Embryonic facial prominence (tissue), 1 donor: ENCODE data around the gene CAMK4.

Source experiments
- DNase-seq: peaks from one replicate; pipeline ENCODE4 v3.0.0-alpha.2; 2016; ENCODE audit errors: extremely low spot score

Gene CAMK4

GRCh38 chr5:111486055-111486454 is 261.9 kb downstream of the CAMK4 start:
- no peak for DNase-seq

DNA sequence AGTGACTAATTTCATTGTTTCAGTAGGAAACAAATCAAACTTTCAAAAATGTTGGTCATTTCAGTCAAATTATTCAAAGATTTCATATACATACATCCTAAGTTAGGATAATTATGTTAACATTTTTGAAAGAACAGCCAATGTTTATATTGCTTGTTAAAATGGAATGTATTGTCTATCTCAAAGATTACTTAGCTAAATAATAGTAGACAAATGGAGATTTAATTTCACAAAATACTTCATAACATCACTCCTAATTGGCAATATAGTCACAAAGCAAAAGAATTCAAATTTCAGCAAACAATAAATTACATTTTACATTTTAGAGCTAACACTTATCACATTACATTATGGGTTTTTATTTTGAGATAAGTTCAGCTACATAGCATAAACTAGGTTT is 262.7 kb downstream of the CAMK4 start:
- DNase-seq = no peak

GRCh38 chr5:111488353-111488752 is 264.2 kb downstream of the CAMK4 start:
- no peak for DNase-seq

- no peak for DNase-seq
Measured at GRCh38 chr5:111493031-111493430, 268.8 kb downstream of the CAMK4 start.

DNA sequence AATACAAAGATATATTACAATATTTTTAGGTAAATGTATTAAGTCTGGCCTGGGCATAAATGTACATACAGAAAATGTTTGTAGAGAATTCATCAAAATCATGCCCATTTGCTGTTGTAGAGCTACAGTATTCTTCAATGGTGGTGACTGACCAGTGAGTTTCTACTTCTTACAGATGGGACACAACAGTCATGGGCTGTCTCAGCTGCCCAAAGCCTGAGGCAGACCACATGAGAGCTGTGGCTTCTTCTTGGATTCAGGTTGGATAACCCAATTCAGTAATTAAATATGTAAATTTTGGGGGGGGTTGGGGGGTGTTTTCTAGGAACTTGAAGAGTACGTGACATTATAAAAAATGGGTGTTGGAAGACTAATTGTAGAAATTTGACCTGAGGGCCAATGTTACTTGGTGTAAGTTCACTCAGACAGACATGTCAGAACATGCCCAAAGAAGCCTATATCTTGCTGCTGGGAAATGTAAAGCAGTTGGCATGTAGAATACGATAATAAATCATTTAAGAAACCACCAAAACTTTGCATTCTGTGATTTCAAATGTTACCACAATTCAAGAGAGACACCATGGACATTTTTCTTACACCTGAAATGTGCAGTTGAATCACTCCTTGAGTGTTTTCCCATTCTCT is 270.3 kb downstream of the CAMK4 start:
- no peak for DNase-seq

GRCh38 chr5:111495159-111495558 is 271.0 kb downstream of the CAMK4 start:
- no peak for DNase-seq

GRCh38 chr5:111498346-111498745 is 274.2 kb downstream of the CAMK4 start:
- no peak for DNase-seq

GRCh38 chr5:111502956-111503355 is 278.8 kb downstream of the CAMK4 start:
- no peak for DNase-seq

DNA sequence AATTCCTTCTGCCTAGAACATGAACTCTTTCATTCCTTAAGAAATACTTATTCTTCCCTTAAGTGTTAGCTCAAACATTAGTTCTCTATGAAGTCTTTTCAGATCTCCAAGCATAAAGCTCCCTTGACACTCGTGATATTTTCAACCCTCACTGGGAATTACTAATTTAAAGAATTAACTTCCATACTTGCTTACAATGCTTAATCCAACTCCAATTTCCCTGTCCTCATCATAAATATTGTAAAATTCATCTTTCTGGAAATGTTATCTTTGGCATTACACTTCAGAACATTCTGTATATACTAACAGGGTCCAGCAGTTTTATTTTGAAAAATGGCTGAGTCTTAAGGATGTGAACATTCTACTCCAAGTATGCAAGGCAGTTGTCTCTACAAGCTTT is 280.9 kb downstream of the CAMK4 start:
- no peak for DNase-seq

GRCh38 chr5:111507276-111507675 is 283.1 kb downstream of the CAMK4 start:
- DNase-seq = no peak

DNA sequence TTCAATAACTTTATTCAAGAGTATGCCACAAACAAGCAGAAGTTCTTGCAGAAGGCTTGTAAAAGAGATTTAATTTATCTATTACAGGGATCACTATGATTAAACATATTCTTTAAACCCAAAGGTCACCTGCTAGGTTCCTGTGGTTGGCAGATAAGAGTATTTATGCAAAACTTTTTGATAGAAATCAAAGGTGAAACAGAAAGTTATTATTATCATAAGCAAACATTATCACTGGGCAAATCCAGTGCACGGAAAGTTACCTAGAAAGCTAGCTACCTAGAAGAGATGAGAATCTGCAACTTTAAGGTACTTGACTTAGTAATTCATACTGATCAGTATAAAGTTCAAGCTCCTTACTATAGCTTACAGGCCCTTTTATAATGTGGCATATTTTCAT is 284.9 kb downstream of the CAMK4 start:
- DNase-seq = no peak

GRCh38 chr5:111511174-111511830 is 287.1 kb downstream of the CAMK4 start:
- no peak for DNase-seq

- DNase-seq = no peak
Measured at GRCh38 chr5:111511831-111512374, 287.7 kb downstream of the CAMK4 start.

- peak; percentile 84 for DNase-seq
Measured at GRCh38 chr5:111512375-111513130, 288.4 kb downstream of the CAMK4 start, which contains the start of gene STARD4. STARD4 (minus strand) TSS chr5:111512535; CDS start chr5:111507433, 5,102 bp downstream.

- no peak for DNase-seq
Measured at GRCh38 chr5:111513131-111513520, 288.9 kb downstream of the CAMK4 start.

GRCh38 chr5:111514087-111514486 is 289.9 kb downstream of the CAMK4 start:
- DNase-seq = no peak

DNA sequence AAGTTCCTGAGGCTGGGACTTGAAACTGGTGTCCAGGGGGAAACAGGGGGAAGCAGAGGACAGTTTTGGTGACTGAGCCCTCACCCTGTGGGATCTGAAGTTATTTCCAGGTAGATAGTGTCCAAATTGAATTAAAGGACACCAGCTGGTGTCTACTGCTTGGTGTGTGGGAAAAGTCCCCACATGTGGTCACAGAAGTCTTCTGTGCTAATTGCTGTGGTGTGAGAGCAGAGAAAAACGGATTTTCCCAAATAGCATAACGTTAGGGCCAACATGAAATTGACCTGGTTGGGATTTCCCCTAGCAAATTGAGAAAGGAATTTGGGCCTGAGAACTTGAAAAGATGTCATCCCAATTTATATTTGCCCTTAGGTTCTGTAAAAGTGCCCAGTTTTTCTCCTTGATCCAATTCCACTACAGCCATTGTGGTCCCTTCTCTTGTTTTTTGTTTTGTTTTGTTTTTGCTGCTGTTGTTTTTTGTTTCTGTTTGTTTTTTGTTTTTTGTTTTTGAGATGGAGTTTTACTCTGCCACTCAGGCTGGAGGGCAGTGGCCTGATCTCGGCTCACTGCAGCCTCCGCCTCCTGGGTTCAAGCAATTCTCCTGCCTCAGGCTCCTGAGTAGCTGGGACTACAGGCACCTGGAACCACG is 293.8 kb downstream of the CAMK4 start:
- DNase-seq = no peak

DNA sequence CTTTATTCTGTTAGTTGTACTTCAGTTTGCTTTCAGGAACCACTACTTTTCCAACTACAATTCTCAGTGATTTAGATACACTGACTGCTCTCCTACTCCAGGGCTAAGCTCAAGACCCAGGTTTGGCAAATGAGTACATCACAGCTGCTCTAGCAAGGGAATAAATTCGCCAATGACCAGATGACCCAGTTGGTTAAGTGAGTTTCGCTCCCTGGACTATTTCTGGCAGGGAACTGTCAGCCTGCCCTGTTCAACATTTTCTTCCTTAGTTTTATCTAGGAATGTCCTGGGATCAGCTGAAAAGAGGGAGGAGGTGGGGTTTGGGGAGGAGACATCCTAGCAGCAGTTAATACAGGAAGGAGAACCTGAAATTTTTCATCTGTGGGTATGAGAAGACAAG is 294.6 kb downstream of the CAMK4 start:
- no peak for DNase-seq

DNA sequence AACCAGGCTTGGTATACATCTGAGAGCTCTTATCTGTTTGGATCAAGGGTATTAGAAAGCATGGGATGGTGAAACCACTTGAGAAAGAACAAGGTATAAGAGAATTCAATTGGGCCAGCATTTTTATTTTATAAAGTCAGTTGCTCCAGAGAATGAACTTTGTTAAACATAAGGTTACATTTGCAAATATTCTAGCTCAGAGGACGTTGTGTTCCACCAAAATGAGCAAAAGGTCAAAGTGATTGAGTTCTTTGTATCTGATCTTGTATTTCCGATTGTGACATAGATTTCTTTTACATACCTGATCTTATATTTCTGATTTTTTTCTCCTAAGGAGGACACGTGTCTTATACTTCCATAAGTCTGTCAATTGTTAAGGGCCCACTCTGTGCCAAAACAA is 296.7 kb downstream of the CAMK4 start:
- no peak for DNase-seq

- no peak for DNase-seq
Measured at GRCh38 chr5:111528056-111528455, 303.9 kb downstream of the CAMK4 start.

DNA sequence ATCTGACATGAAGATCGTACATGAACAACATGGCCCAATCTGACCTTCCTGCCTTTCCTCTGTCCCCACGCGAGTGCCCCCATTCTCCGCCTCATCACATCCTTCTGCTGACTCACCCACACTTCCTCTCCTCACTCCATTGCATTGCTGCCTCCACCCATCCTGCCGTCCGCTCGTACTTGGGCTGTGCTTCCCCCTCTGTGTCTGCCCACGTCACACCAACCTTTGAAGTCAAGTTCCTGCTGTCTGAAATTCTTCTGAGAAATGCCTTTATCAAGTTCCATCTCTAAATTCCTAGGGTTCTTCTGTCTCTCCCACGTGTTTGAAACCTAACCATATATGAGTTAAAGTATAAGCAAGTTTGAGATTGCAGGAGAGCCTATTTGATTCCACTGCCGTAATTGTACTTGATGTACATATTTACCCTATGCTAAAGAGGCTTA is 306.1 kb downstream of the CAMK4 start:
- DNase-seq = no peak
